H9 (cell line): ENCODE measurements around the gene DNER. TPM values are rescaled to one million over a fixed set of nuclear protein-coding genes. Genes with fewer than 3 reads are reported as not detected.

Source experiments
- DNase-seq: peaks from one replicate; pipeline ENCODE4 v3.0.0-alpha.2; 2017
- H2AFZ ChIP-seq: one replicate; pipeline ENCODE4 v1.6.1; 2013; ENCODE audit warnings: mild to moderate bottlenecking, low read length, control low read depth, moderate library complexity
- H2AK5ac ChIP-seq: 2 replicates; pipeline ENCODE4 v1.6.1; 2013; ENCODE audit warnings: low read length, control low read depth, mixed read lengths; ENCODE audit not compliant: insufficient read length
- H2BK120ac ChIP-seq: one replicate; pipeline ENCODE4 v1.6.1; 2013; ENCODE audit warnings: low read depth, mild to moderate bottlenecking, low read length, control low read depth, inconsistent platforms; ENCODE audit not compliant: poor library complexity, severe bottlenecking
- H2BK12ac ChIP-seq: 2 replicates; pipeline ENCODE4 v1.6.1; 2013; ENCODE audit warnings: low read length, control low read depth, mixed read lengths, low read depth; ENCODE audit not compliant: insufficient read length
- H2BK15ac ChIP-seq: 2 replicates; pipeline ENCODE4 v1.6.1; 2013; ENCODE audit warnings: low read depth, low read length, control low read depth
- H2BK20ac ChIP-seq: one replicate; pipeline ENCODE4 v1.6.1; 2013; ENCODE audit warnings: low read depth, mild to moderate bottlenecking, low read length, control low read depth, inconsistent platforms; ENCODE audit not compliant: poor library complexity, severe bottlenecking
- H2BK5ac ChIP-seq: 2 replicates; pipeline ENCODE4 v1.6.1; 2013; ENCODE audit warnings: low read length, control low read depth, mixed read lengths; ENCODE audit not compliant: insufficient read length
- H3K14ac ChIP-seq: 2 replicates; pipeline ENCODE4 v1.6.1; 2013; ENCODE audit warnings: low read length, control low read depth; ENCODE audit not compliant: insufficient read depth
- H3K18ac ChIP-seq: 2 replicates; pipeline ENCODE4 v1.6.1; 2013; ENCODE audit warnings: low read depth, mild to moderate bottlenecking, mixed read lengths, low read length, control low read depth; ENCODE audit not compliant: insufficient read length
- H3K23ac ChIP-seq: 2 replicates; pipeline ENCODE4 v1.6.1; 2013; ENCODE audit warnings: low read length, control low read depth, mixed read lengths, low read depth; ENCODE audit not compliant: insufficient read length
- H3K23me2 ChIP-seq: 2 replicates; pipeline ENCODE4 v1.6.1; 2013; ENCODE audit warnings: low read depth, mild to moderate bottlenecking, mixed read lengths, low read length, control low read depth; ENCODE audit not compliant: insufficient read length, poor library complexity, severe bottlenecking
- H3K27ac ChIP-seq: 2 replicates; pipeline ENCODE4 v1.5.1; 2013; ENCODE audit warnings: low read length, control low read depth, mixed read lengths, low read depth; ENCODE audit not compliant: insufficient read length
- H3K27me3 ChIP-seq: 2 replicates; pipeline ENCODE4 v1.6.1; 2013; ENCODE audit warnings: low read length, control low read depth, inconsistent platforms; ENCODE audit not compliant: insufficient read depth
- H3K4ac ChIP-seq: 2 replicates; pipeline ENCODE4 v1.6.1; 2013; ENCODE audit warnings: low read depth, mild to moderate bottlenecking, control low read depth, inconsistent platforms, low read length, moderate library complexity
- H3K4me1 ChIP-seq: 2 replicates; pipeline ENCODE4 v1.6.1; 2013; ENCODE audit warnings: low read length, control low read depth, inconsistent platforms; ENCODE audit not compliant: insufficient read depth
- H3K4me2 ChIP-seq: 2 replicates; pipeline ENCODE4 v1.6.1; 2013; ENCODE audit warnings: low read length, control low read depth, mixed read lengths; ENCODE audit not compliant: insufficient read length, insufficient read depth
- H3K56ac ChIP-seq: 2 replicates; pipeline ENCODE4 v1.6.1; 2013; ENCODE audit warnings: low read depth, mild to moderate bottlenecking, mixed read lengths, low read length, control low read depth; ENCODE audit not compliant: insufficient read length
- H3K79me1 ChIP-seq: 2 replicates; pipeline ENCODE4 v1.6.1; 2013; ENCODE audit warnings: low read depth, mild to moderate bottlenecking, moderate library complexity, low read length, control low read depth, inconsistent platforms; ENCODE audit not compliant: insufficient read depth, poor library complexity, severe bottlenecking
- H3K79me2 ChIP-seq: 2 replicates; pipeline ENCODE4 v1.6.1; 2013; ENCODE audit warnings: low read length, control low read depth, inconsistent platforms; ENCODE audit not compliant: insufficient read depth
- H3K9ac ChIP-seq: 2 replicates; pipeline ENCODE4 v1.6.1; 2013; ENCODE audit warnings: low read length, control low read depth, mixed read lengths; ENCODE audit not compliant: insufficient read length; ENCODE audit errors: extremely low read depth
- H3K9me3 ChIP-seq: one replicate; pipeline ENCODE4 v1.6.1; 2013; ENCODE audit warnings: low read depth, low read length, inconsistent platforms; ENCODE audit not compliant: control insufficient read depth
- H3T11ph ChIP-seq: one replicate; pipeline ENCODE4 v1.6.1; 2013; ENCODE audit warnings: mild to moderate bottlenecking, low read length, control low read depth, inconsistent platforms
- H4K20me1 ChIP-seq: one replicate; pipeline ENCODE4 v1.6.1; 2013; ENCODE audit not compliant: control insufficient read depth, insufficient read length, insufficient read depth
- H4K5ac ChIP-seq: 2 replicates; pipeline ENCODE4 v1.6.1; 2013; ENCODE audit warnings: low read depth, mild to moderate bottlenecking, mixed read lengths, low read length, control low read depth; ENCODE audit not compliant: insufficient read length
- H4K8ac ChIP-seq: replicated peaks from 2 replicates; pipeline ENCODE4 v1.6.1; 2013; ENCODE audit warnings: low read length, control low read depth, mixed read lengths, low read depth; ENCODE audit not compliant: insufficient read length
- H4K91ac ChIP-seq: 2 replicates; pipeline ENCODE4 v1.6.1; 2013; ENCODE audit warnings: low read depth, mild to moderate bottlenecking, moderate library complexity, mixed read lengths, low read length, control low read depth; ENCODE audit not compliant: insufficient read length
- H3K27ac Mint-ChIP-seq, 3 experiments: 2 replicates in 2 of 3; 3 replicates in 1 of 3; pipeline ENCODE4 v1.8.0; 2020 to 2021; ENCODE audit warnings: mixed read lengths in 3 of 3, mild to moderate bottlenecking in 1 of 3, moderate library complexity in 1 of 3
- H3K27me3 Mint-ChIP-seq: 2 replicates; pipeline ENCODE4 v1.8.0; 2021; ENCODE audit warnings: low read depth, mild to moderate bottlenecking, moderate library complexity, mixed read lengths
- H3K36me3 Mint-ChIP-seq, 3 experiments: 2 replicates in 2 of 3; 3 replicates in 1 of 3; pipeline ENCODE4 v1.8.0; 2020 to 2021; ENCODE audit warnings: low read depth in 3 of 3, mixed read lengths in 3 of 3; ENCODE audit not compliant: insufficient read depth in 1 of 3
- H3K4me1 Mint-ChIP-seq, 2 experiments: 2 replicates each; pipeline ENCODE4 v1.8.0; 2020; ENCODE audit warnings: mixed read lengths in 2 of 2
- H3K4me3 Mint-ChIP-seq, 2 experiments: 2 replicates in 1 of 2; 3 replicates in 1 of 2; pipeline ENCODE4 v1.8.0; 2020 to 2021; ENCODE audit warnings: mild to moderate bottlenecking in 2 of 2, mixed read lengths in 2 of 2, moderate library complexity in 1 of 2
- H3K9me3 Mint-ChIP-seq, 2 experiments: 2 replicates in 1 of 2; 3 replicates in 1 of 2; pipeline ENCODE4 v1.8.0; 2020; ENCODE audit warnings: mild to moderate bottlenecking in 2 of 2, mixed read lengths in 2 of 2, moderate library complexity in 1 of 2
- WGBS: extraction: QIAGEN DNeasy Blood & Tissue Kit; methylation state at CpG from one replicate; pipeline ENCODE4 v1.1.7; 2013; ENCODE audit warnings: missing lambda C conversion rate, low lambda C conversion rate, mixed read lengths; ENCODE audit not compliant: insufficient read length; ENCODE audit errors: extremely low coverage; 5-methylcytosine and 5-hydroxymethylcytosine counted together
- total RNA-seq: library from RNA; stranded (reverse); gene quantifications from 2 replicates; pipeline ENCODE4 v1.2.1, GENCODE V29; 2021
- TF ChIP-seq, protein P1 (sequence below): fragments of 200-600 bp; sonication (generic); conservative IDR thresholded peaks from 3 replicates; pipeline ENCODE4 v1.8.0; 2021; ENCODE audit warnings: antibody characterized with exemption, mild to moderate bottlenecking

The DNER gene
- total RNA-seq, 1 experiment from 2014 or later = 1.0 TPM

DNA sequence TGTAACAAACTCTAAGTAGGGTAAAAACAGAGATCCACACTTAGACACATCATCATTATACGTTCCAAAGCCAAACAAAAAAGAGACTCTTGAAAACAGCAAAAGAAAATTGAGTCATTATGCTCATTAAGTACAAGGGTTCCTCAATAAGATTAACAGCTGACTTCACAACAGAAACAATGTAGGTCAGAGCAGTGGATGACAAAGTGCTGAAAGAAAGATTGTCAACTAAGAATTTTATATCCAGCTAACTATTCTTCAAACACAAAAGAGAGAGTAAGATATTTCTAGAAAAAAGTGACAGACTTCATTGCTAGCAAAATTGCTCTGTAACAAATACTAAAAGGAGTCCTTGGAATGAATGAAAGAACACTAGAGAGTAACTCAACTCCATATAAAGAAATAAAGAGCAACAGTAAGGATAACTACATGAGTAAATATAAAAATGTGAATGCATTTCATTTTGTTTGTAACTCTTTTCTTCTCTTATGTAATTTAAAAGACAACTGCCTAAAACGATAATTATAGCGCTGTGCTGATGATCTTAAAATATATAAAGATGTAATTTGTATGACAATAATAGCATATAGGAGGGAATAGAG, 23.8 kb upstream of the DNER start:
- no peaks in the 10 kb centered on the region for H3K27me3 ChIP-seq
- no peaks in the 10 kb centered on the region for H3K9me3 ChIP-seq
- no peak overlapping the region for H2BK20ac ChIP-seq
- Mint-ChIP-seq H3K27ac (no peak overlapping the region), H3K4me3 (no peak overlapping the region), H3K27me3 (peaks cover 2% of the 10 kb centered on the region; the same call in 1 of the 2 replicates), H3K4me1 (peaks cover 12 to 16% of the 10 kb centered on the region in 2 experiments), H3K36me3 (peaks cover 15 to 49% (median 27%) of the 10 kb centered on the region in 3 experiments), H3K9me3 (peaks cover 51 to 56% of the 10 kb centered on the region in 2 experiments)
- H2AK5ac ChIP-seq = no peak overlapping the region
- H3K4me2 ChIP-seq = no peak overlapping the region
- no CpG with 5 or more reads among the region's 3 CpGs for WGBS
- H3K79me2 ChIP-seq = no peaks in the 10 kb centered on the region; the same call in 1 of the 2 replicates
- H3T11ph ChIP-seq = no peak overlapping the region
- H3K9ac ChIP-seq = no peak overlapping the region
- H2BK120ac ChIP-seq = no peak overlapping the region
- no peak for DNase-seq
- H3K23ac ChIP-seq = no peak overlapping the region
- no peaks in the 10 kb centered on the region for H3K23me2 ChIP-seq
- no peak overlapping the region for H2AFZ ChIP-seq
- H3K14ac ChIP-seq = no peak overlapping the region
- H3K4ac ChIP-seq = no peak overlapping the region
- H3K27ac ChIP-seq = no peak overlapping the region
- no peaks in the 10 kb centered on the region for H3K79me1 ChIP-seq
- H3K18ac ChIP-seq = no peak overlapping the region
- no peak overlapping the region for H2BK15ac ChIP-seq
- H2BK5ac ChIP-seq = no peak overlapping the region
- H4K8ac ChIP-seq = no peak overlapping the region
- H3K56ac ChIP-seq = no peak overlapping the region
- TF ChIP-seq, protein P1, sequence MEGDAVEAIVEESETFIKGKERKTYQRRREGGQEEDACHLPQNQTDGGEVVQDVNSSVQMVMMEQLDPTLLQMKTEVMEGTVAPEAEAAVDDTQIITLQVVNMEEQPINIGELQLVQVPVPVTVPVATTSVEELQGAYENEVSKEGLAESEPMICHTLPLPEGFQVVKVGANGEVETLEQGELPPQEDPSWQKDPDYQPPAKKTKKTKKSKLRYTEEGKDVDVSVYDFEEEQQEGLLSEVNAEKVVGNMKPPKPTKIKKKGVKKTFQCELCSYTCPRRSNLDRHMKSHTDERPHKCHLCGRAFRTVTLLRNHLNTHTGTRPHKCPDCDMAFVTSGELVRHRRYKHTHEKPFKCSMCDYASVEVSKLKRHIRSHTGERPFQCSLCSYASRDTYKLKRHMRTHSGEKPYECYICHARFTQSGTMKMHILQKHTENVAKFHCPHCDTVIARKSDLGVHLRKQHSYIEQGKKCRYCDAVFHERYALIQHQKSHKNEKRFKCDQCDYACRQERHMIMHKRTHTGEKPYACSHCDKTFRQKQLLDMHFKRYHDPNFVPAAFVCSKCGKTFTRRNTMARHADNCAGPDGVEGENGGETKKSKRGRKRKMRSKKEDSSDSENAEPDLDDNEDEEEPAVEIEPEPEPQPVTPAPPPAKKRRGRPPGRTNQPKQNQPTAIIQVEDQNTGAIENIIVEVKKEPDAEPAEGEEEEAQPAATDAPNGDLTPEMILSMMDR = no peak
- H4K20me1 ChIP-seq = no peaks in the 10 kb centered on the region
- no peak overlapping the region for H2BK12ac ChIP-seq
- H3K4me1 ChIP-seq = peaks cover 11% of the 10 kb centered on the region
- no peak overlapping the region for H4K91ac ChIP-seq
- H4K5ac ChIP-seq = no peak overlapping the region
